ENCODE data around the gene RFC5. TPM values are rescaled to one million over a fixed set of nuclear protein-coding genes. Genes with fewer than 3 reads are reported as not detected.
"Not testable (repeated sequence)": the region's sequence is repeated elsewhere in the genome, so short reads cannot be mapped to it uniquely, and the experiment has no call there.

Gene RFC5
- polyA plus RNA-seq, 1 donor from 2014 or later = 21.0 TPM

DNA sequence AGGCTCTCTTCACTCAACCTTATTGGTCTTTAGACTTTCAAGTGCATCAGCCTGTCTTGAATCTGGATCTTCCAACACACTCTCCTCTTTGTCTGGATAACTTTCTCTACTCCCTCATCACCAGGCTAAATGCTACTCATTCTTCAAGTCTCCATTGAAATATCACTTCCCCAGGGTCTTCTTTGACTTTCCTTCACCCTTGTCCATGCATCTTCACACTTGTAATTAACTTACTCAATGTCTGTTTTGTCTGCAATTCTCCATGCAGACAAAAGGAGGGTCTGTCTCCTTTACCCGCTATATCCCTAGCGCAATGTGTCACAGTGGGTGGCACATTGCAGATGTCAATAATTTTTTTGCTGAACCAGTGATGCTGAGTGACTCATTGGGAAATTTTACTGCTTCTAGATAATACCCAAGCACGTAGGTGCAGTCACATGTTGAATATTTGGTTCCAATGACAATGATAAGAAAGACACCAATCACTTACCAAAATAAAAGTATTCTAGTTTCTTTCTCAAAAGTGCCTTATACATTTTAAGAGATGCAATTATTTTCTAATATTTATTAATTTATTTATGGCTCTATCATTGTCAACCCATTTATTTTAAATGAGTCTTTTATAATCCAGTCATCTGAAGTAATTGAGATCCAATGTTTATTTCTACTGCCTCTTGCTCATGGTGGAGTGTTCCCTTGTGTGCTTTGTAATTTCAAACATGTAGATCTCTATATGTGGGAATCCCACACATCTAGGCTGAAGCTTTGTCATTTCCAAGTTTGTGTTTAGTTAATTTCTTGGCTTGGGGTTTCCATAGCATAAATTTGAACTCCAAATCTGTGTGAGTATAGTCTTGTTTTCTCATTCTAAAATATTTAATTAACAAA is 21.7 kb upstream of the RFC5 start:
- Mint-ChIP-seq H3K4me1 (no peaks in the 10 kb centered on the region), H3K27ac (no peak overlapping the region), H3K36me3 (peaks cover 1% of the 10 kb centered on the region), H3K27me3 (peaks cover 2% of the 10 kb centered on the region), H3K9me3 (peaks cover 0 to 19% (median 5%) of the 10 kb centered on the region in 3 donors), H3K4me3 (no peak overlapping the region)

DNA sequence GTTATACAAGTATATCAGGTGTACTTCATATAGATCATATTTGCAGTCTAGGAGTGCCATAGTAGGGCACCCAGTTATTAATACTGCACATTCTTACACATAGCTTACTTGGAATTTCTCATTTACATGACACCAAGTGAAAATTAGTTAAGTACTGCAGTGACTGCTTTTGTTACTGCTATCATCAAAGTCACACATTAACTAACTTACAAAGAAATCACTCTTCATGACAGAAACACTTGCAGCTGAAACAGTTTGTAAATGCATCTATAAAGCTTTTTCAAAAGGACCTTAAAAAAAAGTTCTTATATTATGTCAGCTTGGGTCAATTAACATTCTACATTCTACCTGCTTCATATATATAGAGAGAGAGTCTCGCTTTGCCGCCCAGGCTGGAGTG is 17.8 kb upstream of the RFC5 start:
- no peaks in the 10 kb centered on the region for H3K27me3 Mint-ChIP-seq
- H3K27ac Mint-ChIP-seq = no peak overlapping the region
- H3K4me3 Mint-ChIP-seq = no peak overlapping the region
- no peaks in the 10 kb centered on the region for H3K4me1 Mint-ChIP-seq
- peaks cover 1% of the 10 kb centered on the region for H3K36me3 Mint-ChIP-seq
- peaks cover 0 to 25% (median 6%) of the 10 kb centered on the region in 3 donors for H3K9me3 Mint-ChIP-seq

DNA sequence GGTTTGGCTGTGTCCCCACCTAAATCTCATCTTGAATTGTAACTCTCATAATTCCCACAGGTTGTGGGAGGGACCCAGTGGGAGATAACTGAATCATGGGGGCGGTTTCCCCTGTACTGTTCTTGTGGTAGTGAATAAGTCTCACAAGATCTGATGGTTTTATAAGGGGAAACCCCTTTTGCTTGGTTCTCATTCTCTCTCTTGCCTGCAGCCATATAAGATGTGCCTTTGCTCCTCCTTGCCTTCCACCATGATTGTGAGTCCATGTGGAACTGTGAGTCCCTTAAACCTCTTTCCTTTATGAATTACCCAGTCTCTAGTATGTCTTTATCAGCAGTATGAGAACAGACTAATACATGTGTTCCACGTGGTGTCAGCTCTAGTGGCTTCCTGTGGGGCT is 16.7 kb upstream of the RFC5 start:
- H3K27ac Mint-ChIP-seq, H3K4me3 Mint-ChIP-seq, H3K27me3 Mint-ChIP-seq, H3K36me3 Mint-ChIP-seq, H3K4me1 Mint-ChIP-seq: not testable (repeated sequence)
- H3K9me3 Mint-ChIP-seq = peaks cover 0 to 14% (median 4%) of the 10 kb centered on the region in 3 donors

DNA sequence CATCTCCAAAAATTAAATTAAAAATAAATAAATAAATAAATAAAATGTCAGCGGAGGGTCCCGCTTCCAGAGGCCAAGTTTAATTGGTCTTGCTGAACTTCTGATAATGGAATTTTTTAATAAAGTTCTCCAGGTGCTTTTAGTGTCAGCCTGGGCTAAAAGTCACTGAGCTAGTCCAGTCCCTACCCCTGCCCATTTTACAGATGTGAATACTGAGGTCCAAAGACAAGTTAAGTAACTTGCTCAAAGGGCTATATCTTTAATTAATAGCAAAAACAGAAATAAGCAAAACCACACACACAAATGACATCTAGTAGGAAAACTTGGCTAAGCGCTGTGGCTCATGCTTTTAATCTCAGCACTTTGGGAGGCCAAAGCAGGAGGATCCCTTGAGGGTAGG is 5.6 kb upstream of the RFC5 start:
- Mint-ChIP-seq H3K4me3 (no peak overlapping the region), H3K4me1 (peaks cover 0 to under 1% (median 0%) of the 10 kb centered on the region in 3 donors), H3K27me3 (peaks cover 5% of the 10 kb centered on the region), H3K9me3 (no peaks in the 10 kb centered on the region), H3K36me3 (no peaks in the 10 kb centered on the region), H3K27ac (no peak overlapping the region)

DNA sequence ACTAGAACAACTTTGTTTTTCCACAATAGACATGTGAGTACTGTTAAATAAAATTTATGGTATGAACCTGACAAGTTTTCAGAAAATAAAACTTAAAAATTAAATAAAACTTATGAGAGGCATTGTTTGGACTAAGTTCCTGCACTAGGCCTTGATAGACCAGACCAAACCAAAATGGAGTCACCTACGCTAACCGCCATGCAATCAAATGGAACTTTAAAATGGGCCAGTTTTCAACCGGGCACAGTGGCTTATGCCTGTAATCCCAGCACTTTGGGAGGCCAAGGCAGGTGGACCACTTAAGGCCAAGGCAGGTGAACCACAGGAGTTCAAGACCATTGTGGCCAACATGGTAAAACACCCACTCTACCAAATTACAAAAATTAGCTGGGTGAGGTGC is 5.1 kb upstream of the RFC5 start:
- no peaks in the 10 kb centered on the region for H3K9me3 Mint-ChIP-seq
- peaks cover 5% of the 10 kb centered on the region for H3K27me3 Mint-ChIP-seq
- peaks cover 2 to 4% (median 2%) of the 10 kb centered on the region in 3 donors for H3K4me1 Mint-ChIP-seq
- H3K4me3 Mint-ChIP-seq = no peak overlapping the region
- H3K36me3 Mint-ChIP-seq = no peaks in the 10 kb centered on the region
- no peak overlapping the region for H3K27ac Mint-ChIP-seq

DNA sequence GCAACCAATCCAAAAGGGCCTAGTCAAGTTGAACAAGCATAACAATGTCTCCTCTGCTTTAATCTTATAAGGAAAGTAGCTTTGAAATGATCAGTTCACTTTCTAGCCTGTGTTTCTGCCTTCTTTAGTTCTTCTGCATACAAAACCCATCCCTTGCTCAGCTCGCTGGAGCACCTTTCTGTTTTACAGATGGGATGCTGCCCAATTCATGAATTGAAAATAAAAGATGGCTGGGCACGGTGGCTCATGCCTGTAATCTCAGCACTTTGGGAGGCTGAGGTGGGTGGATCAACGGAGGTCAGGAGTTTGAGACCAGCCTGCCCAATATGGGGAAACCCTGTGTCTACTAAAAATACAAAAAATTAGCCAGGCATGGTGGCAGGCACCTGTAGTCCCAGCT is 4.5 kb upstream of the RFC5 start:
- Mint-ChIP-seq H3K27me3 (peaks cover 5% of the 10 kb centered on the region), H3K4me3 (no peak overlapping the region), H3K36me3 (no peaks in the 10 kb centered on the region), H3K4me1 (peaks cover 4 to 6% (median 6%) of the 10 kb centered on the region in 3 donors), H3K27ac (no peak overlapping the region), H3K9me3 (no peaks in the 10 kb centered on the region)

DNA sequence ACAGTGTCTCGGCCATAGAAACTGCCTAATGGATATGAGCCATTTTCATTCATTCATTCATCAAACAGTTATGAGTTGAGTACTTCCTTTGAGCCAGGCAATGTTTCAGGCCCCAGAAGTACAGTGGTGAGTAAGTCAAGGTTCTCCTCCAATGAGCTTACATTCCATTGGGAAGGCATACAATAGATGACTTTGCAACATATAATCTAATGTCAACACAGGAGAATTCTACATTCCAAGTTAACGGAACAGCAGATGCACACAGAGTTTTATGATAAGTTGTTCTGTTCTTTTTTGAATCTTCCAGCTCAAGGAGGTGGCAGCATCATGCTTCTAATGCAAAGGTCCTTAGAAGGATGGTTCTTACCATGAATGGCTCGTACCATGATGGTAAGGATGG is 3.2 kb upstream of the RFC5 start:
- H3K27me3 Mint-ChIP-seq = peaks cover 2% of the 10 kb centered on the region
- H3K4me3 Mint-ChIP-seq = peak overlapping the region in 2 of 4 donors; percentile 9 to 58
- peaks cover 7 to 15% (median 10%) of the 10 kb centered on the region in 3 donors for H3K4me1 Mint-ChIP-seq
- no peaks in the 10 kb centered on the region for H3K36me3 Mint-ChIP-seq
- H3K9me3 Mint-ChIP-seq = no peaks in the 10 kb centered on the region
- H3K27ac Mint-ChIP-seq = peak overlapping the region in 1 of 3 donors; percentile 34

DNA sequence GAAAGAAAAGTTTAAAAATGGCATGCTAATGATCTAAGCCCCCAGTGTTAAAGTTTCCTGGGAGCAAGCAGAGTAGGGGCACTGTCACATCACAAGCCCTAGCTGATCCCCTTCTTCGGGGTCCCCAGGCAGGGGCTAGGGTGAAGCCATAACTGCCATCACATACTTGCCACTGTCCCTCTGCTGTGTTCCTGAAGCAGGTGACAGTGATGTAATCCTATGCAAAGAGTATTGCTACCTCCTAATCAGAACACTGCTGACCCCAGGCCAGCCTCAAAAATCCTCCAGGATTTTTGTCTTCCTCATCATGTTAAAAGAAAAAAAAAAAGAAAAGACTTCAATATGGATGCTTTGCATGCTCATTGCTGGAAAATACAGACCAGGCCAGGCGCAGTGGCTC is 1.2 kb upstream of the RFC5 start:
- H3K4me3 Mint-ChIP-seq = peak overlapping the region in 3 of 4 donors; percentile 26 to 55 (median 28)
- peak overlapping the region in 1 of 3 donors; percentile 85 for H3K27ac Mint-ChIP-seq

DNA sequence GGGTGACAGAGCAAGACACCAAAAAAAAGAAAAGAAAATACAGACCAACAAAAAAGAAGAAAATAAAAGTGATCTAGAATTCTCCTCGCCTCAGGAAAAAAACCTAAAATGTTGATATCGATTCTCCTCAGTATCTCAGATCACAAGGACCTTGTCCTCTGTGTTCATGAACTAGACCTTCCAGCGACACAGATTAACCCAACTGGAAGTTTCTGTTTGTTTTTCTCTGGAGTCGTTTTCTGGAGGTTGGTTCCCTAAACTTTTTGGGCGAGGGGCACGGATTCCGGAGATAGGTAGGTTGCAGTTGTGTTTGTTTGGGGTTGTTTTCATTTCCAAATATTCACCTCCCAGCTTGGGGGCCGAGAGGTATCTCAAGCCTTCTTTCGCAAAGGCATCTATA is 559 bp upstream of the RFC5 start:
- H3K36me3 Mint-ChIP-seq = no peaks in the 10 kb centered on the region
- peak overlapping the region; percentile 85 to 98 (median 90) for H3K27ac Mint-ChIP-seq
- peak overlapping the region in 3 of 4 donors; percentile 88 to 91 (median 90) for H3K4me3 Mint-ChIP-seq
- H3K4me1 Mint-ChIP-seq = peaks cover 9 to 15% (median 10%) of the 10 kb centered on the region in 3 donors
- H3K27me3 Mint-ChIP-seq = no peaks in the 10 kb centered on the region
- no peaks in the 10 kb centered on the region for H3K9me3 Mint-ChIP-seq

More for the DNA sequence above, 1.2 kb upstream of the RFC5 start:
- Mint-ChIP-seq H3K36me3 (no peaks in the 10 kb centered on the region), H3K9me3 (no peaks in the 10 kb centered on the region), H3K27me3 (no peaks in the 10 kb centered on the region), H3K4me1 (peaks cover 7 to 15% (median 10%) of the 10 kb centered on the region in 3 donors)

DNA sequence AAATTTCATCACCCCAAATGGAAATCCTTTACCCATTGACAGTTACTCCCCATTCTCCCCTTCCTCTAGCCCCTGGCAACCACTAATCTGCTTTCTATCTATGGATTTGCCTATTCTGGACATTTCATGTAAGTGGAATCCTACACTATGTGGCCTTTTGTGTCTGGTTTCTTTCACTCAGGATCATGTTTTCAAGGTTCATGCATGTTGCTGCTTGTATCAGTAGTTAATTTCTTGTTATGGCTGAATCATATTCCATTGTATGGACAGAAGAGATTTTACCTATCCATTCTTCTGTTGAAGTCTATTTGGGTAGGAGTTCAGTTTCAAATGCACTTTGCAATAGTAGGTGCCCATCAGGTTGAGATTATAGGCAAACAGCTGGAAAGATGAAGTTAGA is 1.4 kb downstream of the RFC5 start:
- Mint-ChIP-seq H3K4me3 (peak overlapping the region; percentile 56 to 91 (median 83)), H3K27ac (peak overlapping the region in 1 of 3 donors; percentile 25), H3K9me3 (no peaks in the 10 kb centered on the region), H3K36me3 (peaks cover 7% of the 10 kb centered on the region), H3K27me3 (no peaks in the 10 kb centered on the region), H3K4me1 (peaks cover 9 to 15% (median 10%) of the 10 kb centered on the region in 3 donors)

DNA sequence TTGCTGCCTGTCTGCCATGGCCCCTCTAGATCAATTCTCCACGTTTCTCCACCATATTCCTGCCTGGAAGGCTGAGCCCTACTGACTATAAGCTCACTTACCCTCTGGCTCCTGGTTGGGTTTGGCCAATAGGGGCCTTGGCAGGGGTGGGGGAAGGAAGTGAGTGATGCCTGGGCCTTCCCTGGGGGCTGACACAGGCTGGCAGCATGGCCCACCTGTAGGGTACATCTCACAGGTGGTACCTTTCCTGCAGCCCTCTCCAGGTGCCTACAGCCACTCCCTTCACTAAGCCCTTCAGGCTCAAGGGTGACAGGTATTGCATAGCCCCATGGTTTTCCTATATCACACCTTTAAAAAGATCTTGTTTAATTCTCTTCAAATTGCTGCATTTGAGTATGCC is 3.5 kb downstream of the RFC5 start:
- Mint-ChIP-seq H3K27me3 (no peaks in the 10 kb centered on the region), H3K4me1 (peaks cover 9 to 15% (median 10%) of the 10 kb centered on the region in 3 donors), H3K9me3 (no peaks in the 10 kb centered on the region), H3K36me3 (peaks cover 7% of the 10 kb centered on the region), H3K4me3 (peak overlapping the region in 1 of 4 donors; percentile 12), H3K27ac (no peak overlapping the region)

DNA sequence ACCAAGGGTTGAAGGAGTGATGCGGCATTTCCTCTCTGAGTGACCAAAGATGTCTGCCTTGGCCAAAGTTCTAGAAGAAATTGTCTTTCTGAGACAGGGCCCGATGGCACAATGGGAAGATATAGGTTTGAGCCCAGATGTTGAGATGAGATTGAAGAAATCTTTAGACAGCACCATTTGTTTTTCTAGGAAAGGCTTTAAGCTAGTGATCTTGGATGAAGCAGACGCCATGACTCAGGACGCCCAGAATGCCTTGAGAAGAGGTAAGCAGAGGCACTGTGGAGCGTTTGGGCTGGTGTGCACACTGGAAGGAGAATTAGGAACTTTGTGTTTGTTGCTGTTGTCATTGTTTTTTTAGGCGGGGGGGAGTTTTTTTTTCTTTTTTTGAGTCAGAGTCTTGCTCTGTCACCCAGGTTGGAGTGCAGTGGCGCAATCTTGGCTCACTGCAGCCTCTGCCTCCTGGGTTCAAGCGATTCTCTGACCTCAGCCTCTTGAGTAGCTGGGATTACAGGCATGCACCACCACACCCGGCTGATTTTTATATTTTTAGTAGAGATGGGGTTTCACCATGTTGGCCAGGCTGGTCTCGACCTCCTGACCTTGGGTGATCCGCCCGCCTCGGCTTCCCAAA is 5.7 kb downstream of the RFC5 start:
- H3K4me3 Mint-ChIP-seq, H3K36me3 Mint-ChIP-seq, H3K9me3 Mint-ChIP-seq, H3K27ac Mint-ChIP-seq, H3K27me3 Mint-ChIP-seq, H3K4me1 Mint-ChIP-seq: not testable (repeated sequence)

DNA sequence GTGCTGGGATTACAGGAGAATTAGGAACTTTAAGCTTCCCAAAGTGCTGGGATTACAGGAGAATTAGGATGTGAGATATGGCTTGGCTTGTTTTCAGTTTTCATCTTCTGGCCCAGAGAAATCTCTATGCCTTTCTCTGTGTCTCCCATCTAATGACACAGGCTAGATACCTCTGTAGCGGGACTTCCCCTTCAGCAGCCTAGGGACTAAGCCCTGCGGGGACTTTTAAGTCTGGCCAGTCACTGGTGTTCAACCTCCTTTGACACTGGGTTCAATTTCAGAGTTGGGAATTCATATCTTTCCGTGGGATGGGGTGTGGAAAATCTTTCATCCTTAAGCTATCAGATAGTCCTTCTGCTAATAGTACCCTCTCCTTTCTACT is 6.2 kb downstream of the RFC5 start:
- no peak overlapping the region for H3K27ac Mint-ChIP-seq
- no peaks in the 10 kb centered on the region for H3K9me3 Mint-ChIP-seq
- H3K36me3 Mint-ChIP-seq = peaks cover 9% of the 10 kb centered on the region
- no peak overlapping the region for H3K4me3 Mint-ChIP-seq
- no peaks in the 10 kb centered on the region for H3K27me3 Mint-ChIP-seq
- H3K4me1 Mint-ChIP-seq = peaks cover 0 to 5% (median 4%) of the 10 kb centered on the region in 3 donors

DNA sequence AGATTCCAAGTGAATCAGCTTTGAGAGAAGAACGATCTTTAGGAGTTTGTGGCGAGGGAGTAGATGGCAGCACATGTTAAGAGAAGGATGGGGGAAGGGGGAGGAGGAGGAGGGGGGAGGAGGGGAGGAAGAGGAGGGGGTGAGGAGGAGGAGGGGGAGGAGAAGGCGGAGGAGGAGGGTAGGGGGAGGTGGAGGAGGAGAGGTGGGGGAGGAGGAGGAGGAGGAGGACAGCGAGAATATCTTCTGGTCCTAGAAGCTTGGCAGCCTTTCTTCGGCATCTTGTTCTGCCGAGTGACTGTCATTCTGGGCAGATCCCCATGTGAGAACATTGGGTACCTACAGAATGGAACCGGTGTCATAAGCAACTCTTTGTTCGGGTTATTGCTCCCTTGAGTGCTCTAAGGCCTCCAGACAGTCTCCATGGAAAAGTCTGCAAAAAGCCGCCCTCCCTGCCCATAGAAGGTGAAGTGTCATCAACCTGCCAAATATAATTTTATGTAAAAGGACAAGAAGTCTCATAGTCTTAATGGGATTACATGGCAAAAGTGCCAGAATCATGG is 6.9 kb downstream of the RFC5 start:
- no peaks in the 10 kb centered on the region for H3K27me3 Mint-ChIP-seq

DNA sequence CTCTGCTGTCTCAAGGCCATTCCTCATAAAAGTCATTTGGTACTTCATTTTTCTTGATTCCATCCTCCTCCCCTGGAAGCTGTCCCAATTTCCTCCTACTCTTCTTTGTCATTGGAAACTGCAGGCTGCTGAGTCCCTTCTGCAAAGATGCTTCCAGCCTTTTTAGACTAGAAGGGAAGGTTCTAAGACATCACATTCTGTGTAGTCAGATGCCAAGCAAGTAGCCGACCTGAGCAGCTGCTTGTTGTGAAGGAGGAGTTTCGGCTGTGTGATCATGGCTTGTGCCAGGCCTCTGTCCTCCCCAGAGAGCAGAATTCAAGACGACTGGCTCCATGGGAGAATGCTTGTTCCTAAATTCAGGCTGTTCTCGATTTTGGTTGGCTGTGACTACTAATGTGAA is 8.7 kb downstream of the RFC5 start:
- Mint-ChIP-seq H3K36me3 (peaks cover 12% of the 10 kb centered on the region), H3K4me1 (peaks cover 0 to 3% (median 0%) of the 10 kb centered on the region in 3 donors), H3K27me3 (no peaks in the 10 kb centered on the region), H3K27ac (no peak overlapping the region), H3K4me3 (no peak overlapping the region), H3K9me3 (no peaks in the 10 kb centered on the region)

More for the DNA sequence above, 6.9 kb downstream of the RFC5 start:
- Mint-ChIP-seq H3K9me3 (no peaks in the 10 kb centered on the region), H3K4me3 (no peak overlapping the region), H3K36me3 (peaks cover 12% of the 10 kb centered on the region), H3K27ac (no peak overlapping the region), H3K4me1 (peaks cover 0 to 3% (median 0%) of the 10 kb centered on the region in 3 donors)
